Measurements from ENCODE around the gene ZBTB25. TPM values are rescaled to one million over a fixed set of nuclear protein-coding genes. Genes with fewer than 3 reads are reported as not detected.
A peak's percentile ranks its signal among the peaks of the same experiment; 100 is the strongest.

ZBTB25 gene
- total and polyA plus RNA-seq, 10 of the 15 experiments (the other 5 are each of a cell fraction or from before 2014, with no cell fraction given), result 4.1 to 33.9 (median 9.7) TPM

DNA sequence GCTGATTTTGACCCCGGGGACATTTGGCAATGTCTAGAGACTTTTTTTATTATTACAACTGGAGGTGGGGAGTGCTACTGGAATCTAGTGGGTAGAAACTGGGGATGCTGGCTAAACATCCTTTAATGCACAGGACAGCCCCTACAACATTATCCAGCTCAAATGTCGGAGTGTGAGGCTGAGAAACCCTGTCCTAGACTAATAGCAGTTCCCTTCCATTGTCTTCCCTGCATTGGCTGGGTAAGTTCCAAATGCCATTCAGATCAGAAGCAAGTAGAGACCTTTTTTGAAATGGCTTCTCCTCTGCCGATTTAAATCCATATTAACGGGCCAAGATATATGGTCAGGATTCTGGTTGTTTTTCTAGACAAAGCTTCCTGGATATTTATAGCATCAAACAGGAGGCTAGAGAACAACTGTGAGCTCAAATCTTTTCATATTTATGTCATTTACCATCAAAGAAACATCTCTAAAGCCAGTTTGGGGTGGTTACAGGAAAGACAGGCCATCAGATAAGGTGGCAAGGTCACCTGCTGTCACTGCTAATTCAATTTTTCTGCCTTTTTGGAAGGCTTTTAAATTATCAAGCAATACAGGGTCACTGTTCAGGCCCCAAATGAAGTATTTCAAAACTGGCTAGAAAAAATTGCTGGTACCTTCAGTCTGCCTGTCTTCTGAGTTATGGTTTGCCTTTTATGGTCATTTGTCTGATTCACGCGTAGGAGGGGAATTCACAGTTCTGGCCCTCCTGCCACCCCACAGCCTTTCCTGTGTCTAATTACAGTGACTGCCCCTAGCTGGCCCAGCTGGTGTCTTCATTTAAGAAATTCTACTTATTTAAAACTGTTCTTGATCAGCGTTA lies 58.4 kb downstream of the ZBTB25 start (continued):
- TF ChIP-seq, protein P1, sequence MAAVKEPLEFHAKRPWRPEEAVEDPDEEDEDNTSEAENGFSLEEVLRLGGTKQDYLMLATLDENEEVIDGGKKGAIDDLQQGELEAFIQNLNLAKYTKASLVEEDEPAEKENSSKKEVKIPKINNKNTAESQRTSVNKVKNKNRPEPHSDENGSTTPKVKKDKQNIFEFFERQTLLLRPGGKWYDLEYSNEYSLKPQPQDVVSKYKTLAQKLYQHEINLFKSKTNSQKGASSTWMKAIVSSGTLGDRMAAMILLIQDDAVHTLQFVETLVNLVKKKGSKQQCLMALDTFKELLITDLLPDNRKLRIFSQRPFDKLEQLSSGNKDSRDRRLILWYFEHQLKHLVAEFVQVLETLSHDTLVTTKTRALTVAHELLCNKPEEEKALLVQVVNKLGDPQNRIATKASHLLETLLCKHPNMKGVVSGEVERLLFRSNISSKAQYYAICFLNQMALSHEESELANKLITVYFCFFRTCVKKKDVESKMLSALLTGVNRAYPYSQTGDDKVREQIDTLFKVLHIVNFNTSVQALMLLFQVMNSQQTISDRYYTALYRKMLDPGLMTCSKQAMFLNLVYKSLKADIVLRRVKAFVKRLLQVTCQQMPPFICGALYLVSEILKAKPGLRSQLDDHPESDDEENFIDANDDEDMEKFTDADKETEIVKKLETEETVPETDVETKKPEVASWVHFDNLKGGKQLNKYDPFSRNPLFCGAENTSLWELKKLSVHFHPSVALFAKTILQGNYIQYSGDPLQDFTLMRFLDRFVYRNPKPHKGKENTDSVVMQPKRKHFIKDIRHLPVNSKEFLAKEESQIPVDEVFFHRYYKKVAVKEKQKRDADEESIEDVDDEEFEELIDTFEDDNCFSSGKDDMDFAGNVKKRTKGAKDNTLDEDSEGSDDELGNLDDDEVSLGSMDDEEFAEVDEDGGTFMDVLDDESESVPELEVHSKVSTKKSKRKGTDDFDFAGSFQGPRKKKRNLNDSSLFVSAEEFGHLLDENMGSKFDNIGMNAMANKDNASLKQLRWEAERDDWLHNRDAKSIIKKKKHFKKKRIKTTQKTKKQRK (IDR thresholded peaks at IDR 0.05; ENCODE audit: low read depth, low read length), result no peak
- TF ChIP-seq SP1 (IDR thresholded peaks at IDR 0.05; ENCODE audit: low read depth, low read length) (peak; percentile 63), SREBF1 (IDR thresholded peaks at IDR 0.05; ENCODE audit: low read length) (no peak), POLR2AphosphoS2 (IDR thresholded peaks at IDR 0.05; ENCODE audit: low read depth, low read length) (no peak), BMI1 (IDR thresholded peaks at IDR 0.05; ENCODE audit: borderline replicate concordance) (no peak; the same call in 1 of the 2 replicates), LARP7 (IDR thresholded peaks at IDR 0.05) (no peak), EZH2 (IDR thresholded peaks at IDR 0.05; ENCODE audit: borderline replicate concordance, control insufficient read depth, low read depth, low read length) (peak; percentile 80; the same call in 1 of the 2 replicates), WRNIP1 (IDR thresholded peaks at IDR 0.05; ENCODE audit: borderline replicate concordance, low read depth, low read length) (no peak), CHD4 (IDR thresholded peaks at IDR 0.05) (no peak), BHLHE40 (IDR thresholded peaks at IDR 0.05; ENCODE audit: borderline replicate concordance in 1 of 2, low read depth in 2 of 2, low read length in 1 of 2) (peak in 1 of 2 experiments; percentile 57; a peak in 2 of 4 replicates), EP300 (IDR thresholded peaks at IDR 0.05; ENCODE audit: borderline replicate concordance in 1 of 2, control insufficient read depth in 1 of 2, low read depth in 2 of 2, low read length in 2 of 2) (peak; percentile 75 to 77; a peak in 2 of 4 replicates), SUZ12 (IDR thresholded peaks at IDR 0.05; ENCODE audit: unreplicated experiment) (no peak), TCF12 (IDR thresholded peaks at IDR 0.05; ENCODE audit: low read depth, low read length) (peak; percentile 88)
- TF ChIP-seq, protein P2, sequence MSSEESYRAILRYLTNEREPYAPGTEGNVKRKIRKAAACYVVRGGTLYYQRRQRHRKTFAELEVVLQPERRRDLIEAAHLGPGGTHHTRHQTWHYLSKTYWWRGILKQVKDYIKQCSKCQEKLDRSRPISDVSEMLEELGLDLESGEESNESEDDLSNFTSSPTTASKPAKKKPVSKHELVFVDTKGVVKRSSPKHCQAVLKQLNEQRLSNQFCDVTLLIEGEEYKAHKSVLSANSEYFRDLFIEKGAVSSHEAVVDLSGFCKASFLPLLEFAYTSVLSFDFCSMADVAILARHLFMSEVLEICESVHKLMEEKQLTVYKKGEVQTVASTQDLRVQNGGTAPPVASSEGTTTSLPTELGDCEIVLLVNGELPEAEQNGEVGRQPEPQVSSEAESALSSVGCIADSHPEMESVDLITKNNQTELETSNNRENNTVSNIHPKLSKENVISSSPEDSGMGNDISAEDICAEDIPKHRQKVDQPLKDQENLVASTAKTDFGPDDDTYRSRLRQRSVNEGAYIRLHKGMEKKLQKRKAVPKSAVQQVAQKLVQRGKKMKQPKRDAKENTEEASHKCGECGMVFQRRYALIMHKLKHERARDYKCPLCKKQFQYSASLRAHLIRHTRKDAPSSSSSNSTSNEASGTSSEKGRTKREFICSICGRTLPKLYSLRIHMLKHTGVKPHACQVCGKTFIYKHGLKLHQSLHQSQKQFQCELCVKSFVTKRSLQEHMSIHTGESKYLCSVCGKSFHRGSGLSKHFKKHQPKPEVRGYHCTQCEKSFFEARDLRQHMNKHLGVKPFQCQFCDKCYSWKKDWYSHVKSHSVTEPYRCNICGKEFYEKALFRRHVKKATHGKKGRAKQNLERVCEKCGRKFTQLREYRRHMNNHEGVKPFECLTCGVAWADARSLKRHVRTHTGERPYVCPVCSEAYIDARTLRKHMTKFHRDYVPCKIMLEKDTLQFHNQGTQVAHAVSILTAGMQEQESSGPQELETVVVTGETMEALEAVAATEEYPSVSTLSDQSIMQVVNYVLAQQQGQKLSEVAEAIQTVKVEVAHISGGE (CRISPR knock-in tag; IDR thresholded peaks at IDR 0.05), result no peak
- TF ChIP-seq, protein P3, sequence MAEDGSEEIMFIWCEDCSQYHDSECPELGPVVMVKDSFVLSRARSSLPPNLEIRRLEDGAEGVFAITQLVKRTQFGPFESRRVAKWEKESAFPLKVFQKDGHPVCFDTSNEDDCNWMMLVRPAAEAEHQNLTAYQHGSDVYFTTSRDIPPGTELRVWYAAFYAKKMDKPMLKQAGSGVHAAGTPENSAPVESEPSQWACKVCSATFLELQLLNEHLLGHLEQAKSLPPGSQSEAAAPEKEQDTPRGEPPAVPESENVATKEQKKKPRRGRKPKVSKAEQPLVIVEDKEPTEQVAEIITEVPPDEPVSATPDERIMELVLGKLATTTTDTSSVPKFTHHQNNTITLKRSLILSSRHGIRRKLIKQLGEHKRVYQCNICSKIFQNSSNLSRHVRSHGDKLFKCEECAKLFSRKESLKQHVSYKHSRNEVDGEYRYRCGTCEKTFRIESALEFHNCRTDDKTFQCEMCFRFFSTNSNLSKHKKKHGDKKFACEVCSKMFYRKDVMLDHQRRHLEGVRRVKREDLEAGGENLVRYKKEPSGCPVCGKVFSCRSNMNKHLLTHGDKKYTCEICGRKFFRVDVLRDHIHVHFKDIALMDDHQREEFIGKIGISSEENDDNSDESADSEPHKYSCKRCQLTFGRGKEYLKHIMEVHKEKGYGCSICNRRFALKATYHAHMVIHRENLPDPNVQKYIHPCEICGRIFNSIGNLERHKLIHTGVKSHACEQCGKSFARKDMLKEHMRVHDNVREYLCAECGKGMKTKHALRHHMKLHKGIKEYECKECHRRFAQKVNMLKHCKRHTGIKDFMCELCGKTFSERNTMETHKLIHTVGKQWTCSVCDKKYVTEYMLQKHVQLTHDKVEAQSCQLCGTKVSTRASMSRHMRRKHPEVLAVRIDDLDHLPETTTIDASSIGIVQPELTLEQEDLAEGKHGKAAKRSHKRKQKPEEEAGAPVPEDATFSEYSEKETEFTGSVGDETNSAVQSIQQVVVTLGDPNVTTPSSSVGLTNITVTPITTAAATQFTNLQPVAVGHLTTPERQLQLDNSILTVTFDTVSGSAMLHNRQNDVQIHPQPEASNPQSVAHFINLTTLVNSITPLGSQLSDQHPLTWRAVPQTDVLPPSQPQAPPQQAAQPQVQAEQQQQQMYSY (CRISPR knock-in tag; IDR thresholded peaks at IDR 0.05), result no peak

Measured in GM12878 (cell line).